Muscle of arm (tissue), 14 donors: ENCODE measurements around the gene RABGAP1. TPM values are rescaled to one million over a fixed set of nuclear protein-coding genes. Genes with fewer than 3 reads are reported as not detected.
A peak's percentile ranks its signal among the peaks of the same experiment; 100 is the strongest.
"Not testable (repeated sequence)": the region's sequence is repeated elsewhere in the genome, so short reads cannot be mapped to it uniquely, and the experiment has no call there.

ENCODE experiments used
- DNase-seq: peaks from one replicate; pipeline ENCODE4 v3.0.0-alpha.2; 2013
- long read RNA-seq, 11 donors: transcript quantifications; one replicate each; lab custom pipeline, GENCODE V29; 2026
- polyA plus RNA-seq, 12 donors: library from polyadenylated mRNA; unstranded; fragments of 120-200 nt; gene quantifications; one replicate each; pipeline ENCODE4 v1.2.1, GENCODE V29; 2013; ENCODE audit not compliant: insufficient read length in 12 of 12

Gene RABGAP1
- polyA plus RNA-seq, result 10 to 100 TPM in 11 of 12 donors, not detected in 1; 20.9 to 63.0 (median 39.2) TPM
- long read RNA-seq, donor 1, partial matches to known transcripts, result 50 of 51 reads
- long read RNA-seq, donor 1, other reads (novel, unspliced or antisense), result 0 of 51 reads
- long read RNA-seq, donor 2, result 0 reads
- long read RNA-seq, donor 3, result 0 reads
- long read RNA-seq, donor 4, result 0 reads
- long read RNA-seq, donor 5, result 0 reads
- long read RNA-seq, donor 6, result 0 reads
- long read RNA-seq, donor 7, result 0 reads
- long read RNA-seq, donor 8, full-length matches to known transcripts, result 1 of 55 reads
- long read RNA-seq, donor 8, partial matches to known transcripts, result 54 of 55 reads
- long read RNA-seq, donor 8, other reads (novel, unspliced or antisense), result 0 of 55 reads
- long read RNA-seq, donor 9, partial matches to known transcripts, result 0 of 1 reads
- long read RNA-seq, donor 9, other reads (novel, unspliced or antisense), result 0 of 1 reads
- long read RNA-seq, donor 10, full-length matches to known transcripts, result 1 of 1 reads
- long read RNA-seq, donor 10, partial matches to known transcripts, result 0 of 1 reads
- long read RNA-seq, donor 10, other reads (novel, unspliced or antisense), result 0 of 1 reads
- long read RNA-seq, donor 11, partial matches to known transcripts, result 151 of 151 reads
- long read RNA-seq, donor 11, other reads (novel, unspliced or antisense), result 0 of 151 reads

DNA sequence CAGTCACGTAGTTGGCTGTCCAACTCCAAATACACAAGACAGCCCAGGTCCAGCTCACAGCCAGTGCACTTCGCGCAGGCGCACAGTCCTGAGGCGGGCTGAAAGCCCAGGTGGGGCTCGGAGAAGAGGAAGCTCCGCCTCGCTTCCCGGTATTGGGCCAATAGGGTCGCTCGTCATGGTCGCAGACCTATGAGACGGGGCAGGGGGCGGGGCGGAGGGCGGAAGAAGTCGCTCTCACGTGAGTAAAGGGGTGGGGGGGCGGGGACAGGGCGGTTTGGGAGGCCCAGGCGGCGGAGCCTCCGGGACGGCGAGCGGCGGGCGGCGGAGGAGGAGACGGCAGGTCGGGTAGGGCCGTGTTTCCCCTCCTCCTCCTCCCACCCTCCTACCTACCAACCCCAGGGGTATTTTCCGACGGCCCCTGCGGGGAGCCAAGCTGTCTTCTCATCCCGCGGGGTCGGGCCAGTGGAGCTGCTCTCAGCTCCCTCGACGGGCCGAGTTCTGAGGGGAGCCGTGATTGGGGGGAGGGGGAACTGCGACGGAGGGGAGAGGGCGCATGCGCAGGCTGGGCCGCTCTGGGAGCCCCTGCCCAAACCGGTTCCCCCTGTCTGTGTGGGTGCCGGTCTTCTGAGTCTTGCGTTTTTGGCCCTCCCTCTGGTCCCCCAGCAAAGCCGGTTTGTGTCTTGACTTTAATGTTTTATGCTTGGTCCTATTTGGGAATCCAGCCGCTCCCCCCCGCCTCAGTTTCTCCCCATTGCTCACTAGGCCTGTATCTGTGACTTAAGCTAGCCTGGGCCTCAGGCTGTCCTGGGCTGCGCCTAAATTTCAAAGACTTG, at the start of gene RABGAP1:
RABGAP1 (plus strand) TSS at position 272 of the 833 bp plus-strand sequence. CDS start 16,040 bp downstream, outside the sequence.
- peak; percentile 98 for DNase-seq

DNA sequence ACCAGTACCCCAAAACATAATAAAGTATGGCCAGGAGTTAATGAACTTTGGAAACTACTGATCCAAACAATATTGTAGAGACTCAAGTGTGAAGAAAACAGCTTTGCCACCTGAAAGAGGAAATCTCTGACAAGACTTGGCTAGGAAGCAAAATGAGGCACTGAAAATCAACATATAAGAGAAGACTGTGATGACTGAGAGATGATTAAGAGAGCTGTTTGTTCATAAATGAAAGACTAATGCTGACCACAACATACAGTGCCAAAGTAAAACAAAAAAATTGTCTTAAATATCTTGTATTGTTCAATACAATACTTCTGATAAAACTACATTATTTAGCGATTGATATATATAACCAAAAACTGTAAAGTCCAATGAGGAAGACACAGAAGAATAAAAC, 42.9 kb upstream of the RABGAP1 start:
- no peak for DNase-seq

DNA sequence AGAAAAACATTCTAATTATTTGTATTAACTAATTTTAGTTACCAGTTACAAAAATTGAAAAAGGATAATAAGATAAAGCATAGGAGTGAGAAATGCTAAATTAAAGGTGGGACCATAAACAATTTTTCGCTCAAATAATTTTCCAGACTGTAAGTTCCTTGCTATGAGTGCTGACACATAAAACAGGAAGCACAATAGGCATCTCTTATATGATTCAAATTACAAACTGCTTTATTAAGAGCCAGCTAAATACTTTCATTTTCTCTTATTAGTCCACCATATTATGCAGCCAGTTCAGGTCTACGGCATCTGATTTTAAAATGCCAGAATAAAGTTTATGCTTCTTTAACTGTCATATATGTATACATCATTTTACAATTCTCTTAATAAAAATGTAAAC, 40.0 kb upstream of the RABGAP1 start:
- DNase-seq, result no peak

DNA sequence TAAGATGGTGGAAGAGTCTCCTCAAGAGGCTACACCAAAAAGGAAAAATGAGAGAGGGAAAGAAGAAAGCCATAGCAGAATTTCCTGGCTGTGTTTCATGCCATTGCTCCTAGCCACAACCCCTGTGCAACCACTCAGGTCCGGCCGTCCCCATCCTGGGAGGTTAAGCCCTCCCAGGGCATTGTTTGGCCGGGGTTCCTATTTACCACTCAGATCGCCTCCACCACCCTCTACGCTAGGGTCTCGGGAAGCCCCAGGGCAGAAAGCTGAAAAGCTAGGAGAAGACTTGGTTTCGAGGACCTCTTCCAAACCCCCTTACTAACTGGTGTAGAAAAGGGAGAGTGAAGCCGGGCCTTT, 36.4 kb upstream of the RABGAP1 start:
- peak; percentile 45 for DNase-seq

DNA sequence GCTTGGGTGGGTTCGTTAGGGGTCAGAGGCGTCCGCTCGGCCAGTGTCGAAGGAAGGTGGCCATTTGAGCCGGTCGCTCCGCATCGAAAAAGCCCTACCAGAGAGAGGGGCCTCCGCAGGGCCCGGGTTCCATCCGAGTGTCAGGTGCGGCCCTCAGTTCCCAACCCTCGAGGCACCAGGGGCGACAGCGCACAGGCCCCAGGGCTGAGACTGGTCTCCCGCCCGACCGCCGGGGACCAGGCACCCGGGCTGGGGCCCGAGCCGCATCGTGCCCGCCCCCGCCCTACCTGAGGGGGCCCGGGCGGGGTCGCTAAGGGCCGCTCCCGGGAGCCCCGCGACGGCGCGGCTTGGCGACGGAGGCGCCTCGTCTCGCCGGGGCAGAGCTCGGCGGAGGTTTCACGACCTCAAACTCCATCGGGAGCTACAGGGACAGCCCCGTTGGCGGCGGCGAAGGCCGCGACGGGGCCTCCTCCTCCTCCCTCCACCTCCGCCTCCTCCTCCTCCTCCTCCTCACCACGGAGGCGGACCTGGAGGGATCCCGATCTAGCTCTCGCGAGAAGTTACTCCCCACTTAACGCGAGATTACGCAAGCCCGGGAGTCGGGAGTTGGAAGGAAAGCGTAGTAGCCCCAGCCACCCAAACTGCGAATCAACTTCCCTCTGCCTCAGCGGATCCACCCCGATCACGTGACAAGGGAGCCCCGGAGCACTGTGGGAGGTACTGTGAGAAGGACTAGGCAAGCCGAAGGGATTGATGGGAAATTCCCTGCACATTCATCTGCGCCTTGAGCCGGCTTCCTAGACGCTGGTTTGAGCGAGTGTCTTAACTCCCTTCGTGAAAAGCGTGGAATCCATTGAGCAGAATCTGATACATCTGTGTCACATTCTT, 35.8 kb upstream of the RABGAP1 start, which contains the start of gene RC3H2:
RC3H2 (minus strand) TSS at position 537 of the 888 bp plus-strand sequence. CDS start 7,850 bp downstream, outside the sequence.
- DNase-seq, result peak; percentile 100

DNA sequence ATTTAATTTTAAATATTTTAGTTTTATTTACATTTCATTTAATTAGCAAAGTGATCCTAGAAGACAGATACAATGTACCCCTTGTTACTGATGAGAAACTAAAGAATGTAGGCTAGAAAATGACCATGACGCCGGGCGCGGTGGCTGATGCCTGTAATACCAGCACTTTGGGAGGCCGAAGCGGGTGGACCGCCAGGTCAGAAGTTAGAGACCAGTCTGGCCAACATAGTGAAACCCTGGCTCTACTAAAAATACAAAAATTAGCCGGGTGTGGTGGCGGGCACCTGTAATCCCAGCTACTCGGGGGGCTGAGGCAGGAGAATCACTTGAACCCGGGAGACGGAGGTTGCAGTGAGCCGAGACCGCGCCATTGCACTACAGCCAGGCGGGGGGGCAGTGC, 34.7 kb upstream of the RABGAP1 start:
- not testable (repeated sequence) for DNase-seq

DNA sequence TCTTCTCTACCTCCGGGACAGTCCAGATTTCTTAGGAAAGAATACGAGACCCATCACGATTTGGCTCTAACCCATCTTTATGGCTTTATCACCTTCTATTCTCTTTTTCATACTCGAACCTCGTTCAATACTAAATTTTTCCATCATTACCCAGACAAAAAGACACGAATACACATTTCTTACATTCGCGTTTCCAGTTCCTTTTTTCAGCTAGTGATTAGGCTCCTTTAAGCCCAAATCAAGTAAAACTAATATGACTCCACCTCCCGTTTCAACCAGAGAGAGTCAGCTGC, 28.2 kb upstream of the RABGAP1 start:
- DNase-seq, result no peak

DNA sequence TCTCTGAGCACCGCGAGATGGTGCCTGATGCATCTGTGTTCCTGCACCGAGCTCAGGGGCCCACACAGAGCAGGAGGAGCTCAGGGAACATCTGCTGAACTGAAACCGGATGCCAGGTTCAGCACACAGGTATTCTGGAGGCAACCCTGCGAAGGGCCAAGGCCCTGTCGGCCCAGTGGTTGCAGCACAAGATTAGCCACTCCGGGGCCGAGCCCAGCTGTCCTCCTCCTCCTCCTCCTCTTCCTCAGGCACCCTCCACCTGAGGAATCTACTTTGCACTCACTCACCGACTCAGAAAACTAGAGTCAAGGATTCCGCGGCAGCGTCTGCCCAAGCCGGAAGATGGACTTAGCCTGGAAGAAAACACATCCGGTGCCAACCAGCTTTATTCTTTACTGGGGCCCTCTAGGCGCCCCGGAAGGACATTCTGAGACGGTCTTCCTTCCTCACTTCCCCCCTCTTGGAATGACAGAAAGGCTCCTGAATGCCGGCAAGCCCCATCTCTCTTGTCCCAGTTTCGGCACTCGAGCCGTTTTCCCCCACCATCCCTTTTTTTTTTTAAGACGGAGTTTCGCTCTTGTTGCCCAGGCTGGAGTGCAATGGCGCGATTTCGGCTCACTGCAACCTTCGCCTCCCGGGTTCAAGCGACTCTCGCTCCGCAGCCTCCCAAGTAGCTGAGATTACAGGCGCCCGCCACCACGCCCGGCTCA, 27.7 kb upstream of the RABGAP1 start, which contains the start of gene ZBTB6:
ZBTB6 (minus strand) TSS at position 360 of the 710 bp plus-strand sequence. CDS start 1,251 bp downstream, outside the sequence.
- DNase-seq, result peak; percentile 85

DNA sequence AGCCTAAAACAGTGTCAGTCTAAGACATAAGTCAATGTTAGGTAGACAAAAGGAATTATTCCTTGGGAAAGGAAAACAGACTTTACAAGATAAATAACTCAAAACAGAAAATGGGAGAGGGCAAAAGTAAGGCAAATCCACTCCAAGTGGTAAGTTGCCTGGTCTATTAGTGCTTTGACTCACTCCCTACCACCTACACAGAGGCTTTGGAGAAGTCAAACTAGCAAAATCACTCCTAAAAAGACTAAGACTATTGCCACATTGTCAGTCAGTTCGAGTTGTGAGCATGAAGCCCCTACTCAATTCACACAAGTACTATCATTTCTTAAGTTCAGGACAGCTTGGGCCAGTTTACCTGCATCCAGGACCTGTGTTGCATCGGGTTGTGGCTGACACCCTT, 22.5 kb upstream of the RABGAP1 start:
- DNase-seq, result no peak

DNA sequence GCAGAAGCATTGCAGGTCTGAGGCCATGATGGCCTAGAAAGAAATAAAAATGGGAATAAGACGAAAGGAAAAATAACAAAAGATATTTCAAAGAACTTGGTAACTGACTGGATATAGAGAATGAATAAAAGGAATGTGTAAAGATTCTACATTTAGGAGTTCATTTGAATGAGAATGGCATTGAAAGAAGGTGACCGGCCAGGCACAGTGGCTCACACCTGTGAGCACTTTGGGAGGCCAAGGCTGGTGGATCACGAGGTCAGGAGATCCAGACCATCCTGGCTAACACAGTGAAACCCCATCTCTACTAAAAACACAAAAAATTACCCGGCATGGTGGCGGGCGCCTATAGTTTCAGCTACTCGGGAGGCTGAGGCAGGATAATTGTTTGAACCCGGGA, 18.1 kb upstream of the RABGAP1 start:
- no peak for DNase-seq

DNA sequence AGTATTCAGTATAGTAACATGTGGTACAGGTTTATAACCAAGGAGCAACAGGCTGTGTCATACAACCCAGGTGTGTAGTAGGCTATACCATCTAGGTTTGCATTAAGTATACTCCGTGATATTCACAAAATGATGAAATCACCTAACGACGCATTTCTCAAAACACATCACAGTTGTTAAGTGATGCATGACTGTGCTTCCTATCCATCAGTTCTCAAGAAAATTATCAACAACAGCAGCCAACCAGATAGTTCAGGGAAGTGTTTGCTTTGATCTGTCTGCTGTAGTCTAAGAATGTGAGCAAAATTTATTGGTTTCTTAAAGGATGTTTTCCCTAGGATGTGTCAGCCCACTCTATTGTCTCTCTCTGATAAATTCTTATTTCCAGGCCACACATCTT, 16.9 kb upstream of the RABGAP1 start:
- DNase-seq, result no peak

DNA sequence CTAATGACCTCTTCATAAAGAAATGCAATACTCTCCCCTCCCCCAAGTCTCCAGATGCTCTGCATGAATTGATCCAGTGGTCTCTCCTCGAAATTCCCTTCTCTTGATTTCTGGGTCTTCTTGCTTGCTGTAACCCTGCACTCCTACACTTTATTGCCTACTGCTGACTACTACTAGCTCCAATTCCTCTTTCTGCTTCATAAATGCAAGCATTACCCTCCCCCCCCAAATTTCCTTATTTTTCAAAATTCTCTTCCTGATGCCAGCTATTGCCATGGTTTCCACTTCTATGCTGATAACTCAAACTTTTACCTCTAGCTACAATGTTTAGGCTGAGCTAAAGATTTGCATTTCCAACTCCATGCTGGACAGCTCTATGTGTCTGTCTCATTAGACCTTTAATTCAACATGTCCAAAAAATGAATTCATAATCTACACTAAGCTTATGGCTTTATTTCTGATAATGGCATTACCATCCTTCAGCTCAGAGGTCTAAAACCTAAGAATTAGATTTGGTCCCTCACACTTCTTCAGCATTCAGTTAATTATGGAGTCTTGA, 10.9 kb upstream of the RABGAP1 start:
- no peak for DNase-seq

DNA sequence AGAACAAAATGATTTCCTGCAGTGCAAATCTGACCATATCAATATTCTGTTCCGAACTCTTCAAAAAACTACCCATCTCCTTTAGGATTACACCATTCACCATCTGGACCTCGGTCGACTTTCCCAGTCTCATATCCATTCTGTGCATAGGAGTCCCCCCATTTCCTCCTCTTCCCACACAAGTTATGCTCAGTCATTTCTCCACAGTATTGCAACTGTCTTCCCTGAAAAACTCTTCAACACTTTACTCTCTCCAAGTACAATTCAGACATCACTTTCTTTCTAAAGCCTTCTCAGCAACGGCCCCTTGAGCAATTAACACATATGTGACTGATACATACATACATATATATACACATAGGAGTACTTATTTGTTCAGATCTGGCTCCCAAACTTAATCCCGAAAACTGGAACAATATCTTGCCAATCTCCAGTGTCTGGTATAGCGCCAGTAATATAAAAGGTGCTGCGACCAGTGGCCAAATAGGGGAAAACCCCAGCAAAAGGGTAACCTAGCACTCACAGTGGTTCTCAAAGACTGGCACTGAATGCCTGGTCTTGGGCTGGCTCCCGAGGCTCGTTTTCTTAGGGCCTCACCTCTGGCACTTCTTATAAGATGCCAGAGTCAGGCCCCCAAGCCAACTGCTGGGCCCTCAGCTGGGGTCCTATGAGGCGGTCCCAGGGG, 10.1 kb upstream of the RABGAP1 start:
- peak; percentile 32 for DNase-seq

DNA sequence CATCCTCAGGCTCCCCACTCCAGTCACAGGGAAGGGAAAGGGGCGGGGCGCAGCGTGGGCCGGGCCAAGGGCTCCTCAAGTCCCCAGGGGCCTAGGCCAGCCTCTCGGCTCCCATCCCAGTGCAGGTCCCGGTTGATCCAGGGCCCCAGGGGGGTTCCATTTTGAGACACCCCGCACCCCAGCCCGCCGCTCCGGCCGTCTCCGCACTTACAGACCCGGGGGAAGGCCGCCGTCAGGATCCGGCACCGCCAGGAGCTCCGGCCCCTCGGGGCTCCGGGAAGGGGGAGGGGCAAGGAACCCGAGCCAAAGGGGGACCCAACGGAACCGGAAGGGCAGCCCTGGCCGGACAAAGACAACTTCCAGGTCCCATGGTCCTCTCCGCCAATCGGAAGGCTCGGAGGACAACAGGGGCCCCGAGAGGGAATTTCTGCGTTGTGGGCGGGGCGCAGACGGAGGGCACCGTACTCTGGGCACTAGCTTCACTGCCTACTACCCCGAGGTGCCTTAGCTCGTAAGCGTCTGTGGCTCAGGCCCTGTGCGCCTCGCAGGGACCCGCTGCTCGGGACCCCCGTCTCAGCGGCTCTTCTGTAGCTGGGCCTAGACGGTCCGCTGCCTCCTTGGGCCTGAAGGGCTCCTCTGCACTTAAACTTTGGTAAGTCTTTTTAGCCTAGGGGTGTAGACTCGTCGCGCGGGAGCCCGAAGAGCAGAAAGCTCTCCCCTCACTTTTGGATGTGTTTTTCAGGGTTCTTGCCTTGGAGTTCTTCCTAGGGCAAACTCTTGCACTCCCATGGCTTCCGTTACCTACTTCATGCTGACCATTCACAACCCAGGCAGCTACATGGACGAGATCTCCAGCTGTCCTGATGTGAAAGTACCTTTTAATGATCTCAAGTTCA, 9.3 kb upstream of the RABGAP1 start, which contains the start of gene ZBTB26:
ZBTB26 (minus strand) TSS at position 287 of the 896 bp plus-strand sequence. CDS start 11,578 bp downstream, outside the sequence.
- peak; percentile 93 for DNase-seq

DNA sequence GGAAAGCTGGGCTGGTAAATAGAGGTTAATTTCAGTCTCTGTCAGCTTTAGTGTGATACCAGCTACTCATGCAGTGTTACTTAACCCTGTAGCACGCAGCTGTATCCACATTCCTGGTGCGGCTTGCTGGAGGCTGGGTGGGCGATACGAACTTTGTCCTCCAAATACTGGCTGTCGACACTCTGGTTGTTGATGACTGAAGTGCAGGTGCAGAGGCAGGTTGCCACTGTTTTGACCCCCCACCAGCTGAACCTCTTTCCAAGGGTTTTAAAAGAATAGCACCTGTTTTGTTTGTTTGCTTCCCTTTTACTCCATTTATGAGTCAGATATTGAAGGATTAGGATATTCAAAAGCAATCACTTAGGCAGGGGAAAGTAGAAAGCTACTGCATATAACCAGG, 4.4 kb upstream of the RABGAP1 start:
- no peak for DNase-seq

DNA sequence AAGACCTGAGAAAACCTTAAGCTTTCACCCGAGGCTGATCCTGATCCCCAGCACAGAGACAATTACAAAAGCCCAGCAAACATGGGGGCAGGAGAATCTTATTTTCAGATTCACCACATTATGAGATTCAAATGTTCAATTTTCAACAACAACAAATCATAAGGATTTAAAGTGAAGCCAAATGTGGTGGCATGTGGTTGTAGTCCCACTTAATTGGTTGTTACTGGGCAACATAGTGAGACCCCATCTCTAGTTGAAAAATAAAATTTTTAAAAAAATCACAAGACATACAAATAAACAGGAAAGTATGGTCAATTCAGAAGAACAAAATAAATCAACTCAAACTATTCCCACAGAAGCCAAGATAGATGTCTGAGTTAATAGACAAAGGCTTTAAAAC, 3.9 kb upstream of the RABGAP1 start:
- DNase-seq, result no peak

DNA sequence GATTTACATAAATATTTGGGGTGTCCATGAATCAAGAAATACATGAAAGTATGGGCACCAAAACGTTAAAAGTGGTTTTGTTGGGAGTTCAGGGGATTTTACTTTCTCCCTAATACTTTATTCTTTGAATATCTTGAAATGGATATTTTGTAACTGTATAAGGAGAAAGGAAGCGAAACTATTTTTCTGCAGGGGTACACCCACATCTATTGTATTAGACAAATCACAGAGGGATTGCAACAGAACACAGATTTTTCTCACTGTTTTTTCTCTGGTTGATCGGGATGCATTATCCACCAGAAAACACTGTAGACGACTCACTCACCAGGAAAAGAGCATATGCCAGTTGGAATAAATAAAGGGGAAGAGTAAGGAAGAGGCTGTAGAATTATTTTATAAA, 1.2 kb upstream of the RABGAP1 start:
- DNase-seq, result no peak

DNA sequence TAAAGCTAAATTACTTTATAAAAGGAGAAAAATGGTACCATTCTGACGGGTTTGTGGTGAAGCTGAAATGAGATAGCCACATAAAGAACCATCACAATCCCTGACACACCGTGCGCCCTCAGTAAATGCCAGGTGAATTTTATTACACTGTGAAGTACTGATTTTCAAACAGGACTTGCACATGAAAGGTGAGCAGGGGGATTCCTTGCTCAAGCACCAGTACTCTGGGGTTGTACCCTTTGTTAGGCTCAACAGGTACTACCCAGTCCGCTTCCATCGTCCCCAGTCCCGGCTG, 419 bp upstream of the RABGAP1 start:
- no peak for DNase-seq
